Endodermal cell (in vitro differentiated cells): ENCODE data around the gene S1PR2. TPM values are rescaled to one million over a fixed set of nuclear protein-coding genes. Genes with fewer than 3 reads are reported as not detected.
A peak's percentile ranks its signal among the peaks of the same experiment; 100 is the strongest.

Experiments
- DNase-seq: peaks from one replicate; pipeline ENCODE4 v3.0.0-alpha.2; 2017
- H3K27ac ChIP-seq: 2 replicates; pipeline ENCODE4 v1.5.1; 2013; ENCODE audit warnings: mild to moderate bottlenecking, low read depth, low read length, moderate library complexity
- H3K27me3 ChIP-seq: 2 replicates; pipeline ENCODE4 v1.6.1; 2013; ENCODE audit warnings: mild to moderate bottlenecking, low read length, moderate library complexity; ENCODE audit not compliant: insufficient read depth, control insufficient read depth, poor library complexity, severe bottlenecking
- H3K36me3 ChIP-seq: 2 replicates; pipeline ENCODE4 v1.7.0; 2013; ENCODE audit warnings: mild to moderate bottlenecking, low read length, moderate library complexity; ENCODE audit not compliant: control insufficient read depth, insufficient read depth
- H3K4me1 ChIP-seq: one replicate; pipeline ENCODE4 v1.7.0; 2013; ENCODE audit warnings: low read length; ENCODE audit not compliant: control insufficient read depth, insufficient read depth
- H3K4me3 ChIP-seq: 2 replicates; pipeline ENCODE4 v1.5.1; 2013; ENCODE audit warnings: mild to moderate bottlenecking, low read length, moderate library complexity
- H3K9ac ChIP-seq: 2 replicates; pipeline ENCODE4 v1.6.1; 2013; ENCODE audit warnings: mild to moderate bottlenecking, low read length, moderate library complexity; ENCODE audit not compliant: poor library complexity, severe bottlenecking; ENCODE audit errors: extremely low read depth
- H3K9me3 ChIP-seq: 2 replicates; pipeline ENCODE4 v1.6.1; 2013; ENCODE audit warnings: mild to moderate bottlenecking, low read length, moderate library complexity; ENCODE audit not compliant: control insufficient read depth
- H3K27ac Mint-ChIP-seq: 2 replicates; pipeline ENCODE4 v1.8.0; 2020; ENCODE audit warnings: mixed read lengths
- H3K27me3 Mint-ChIP-seq: 2 replicates; pipeline ENCODE4 v1.8.0; 2021; ENCODE audit warnings: mild to moderate bottlenecking, mixed read lengths; ENCODE audit not compliant: insufficient read depth
- H3K36me3 Mint-ChIP-seq: 2 replicates; pipeline ENCODE4 v1.8.0; 2020; ENCODE audit warnings: low read depth, mixed read lengths
- H3K4me1 Mint-ChIP-seq: 2 replicates; pipeline ENCODE4 v1.8.0; 2020; ENCODE audit warnings: mixed read lengths
- H3K4me3 Mint-ChIP-seq: 2 replicates; pipeline ENCODE4 v1.8.0; 2020; ENCODE audit warnings: mild to moderate bottlenecking, moderate library complexity, mixed read lengths
- H3K9me3 Mint-ChIP-seq: 2 replicates; pipeline ENCODE4 v1.8.0; 2020; ENCODE audit warnings: mild to moderate bottlenecking, mixed read lengths
- WGBS, 2 experiments: methylation state at CpG; one replicate each; pipeline versions ENCODE4 v1.1.5 to v1.1.7; 2013; ENCODE audit warnings: missing lambda C conversion rate in 2 of 2, mixed read lengths in 1 of 2; ENCODE audit not compliant: insufficient coverage in 1 of 2, insufficient read length in 1 of 2; 5-methylcytosine and 5-hydroxymethylcytosine counted together
- long read RNA-seq, 4 experiments: library from polyadenylated mRNA in 2 of 4; library from RNA in 1 of 4; library from capped mRNA in 1 of 4; stranded (forward) in 3 of 4; unstranded in 1 of 4; transcript quantifications; one replicate each; pipeline ENCODE4 v2.0.0, GENCODE V29; 2020 to 2021; ENCODE audit warnings: inconsistent platforms in 1 of 4
- polyA plus RNA-seq, 2 experiments: library from polyadenylated mRNA; stranded (reverse); fragments of 50-300 nt; gene quantifications; one replicate each; pipeline ENCODE4 v1.2.3, GENCODE V29; 2013
- total RNA-seq, 2 donors: library from RNA; stranded (reverse); fragmentation: NEBNext Ultra II Directional in 1 of 2; extraction: Animal tissue kit (Norgen Biotek cat#: 25700) in 1 of 2; gene quantifications; 2 replicates in 1 of 2; 3 replicates in 1 of 2; pipeline ENCODE4 v1.2.1, GENCODE V29; 2021
- TF ChIP-seq, protein P1 (sequence below): fragments of 200-600 bp; sonication (generic); conservative IDR thresholded peaks from 2 replicates; pipeline ENCODE4 v1.5.0; 2021; ENCODE audit warnings: antibody characterized with exemption, mild to moderate bottlenecking

The S1PR2 gene, protein sequence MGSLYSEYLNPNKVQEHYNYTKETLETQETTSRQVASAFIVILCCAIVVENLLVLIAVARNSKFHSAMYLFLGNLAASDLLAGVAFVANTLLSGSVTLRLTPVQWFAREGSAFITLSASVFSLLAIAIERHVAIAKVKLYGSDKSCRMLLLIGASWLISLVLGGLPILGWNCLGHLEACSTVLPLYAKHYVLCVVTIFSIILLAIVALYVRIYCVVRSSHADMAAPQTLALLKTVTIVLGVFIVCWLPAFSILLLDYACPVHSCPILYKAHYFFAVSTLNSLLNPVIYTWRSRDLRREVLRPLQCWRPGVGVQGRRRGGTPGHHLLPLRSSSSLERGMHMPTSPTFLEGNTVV
- total RNA-seq: 10 to 100 TPM; 11.0 to 16.4 TPM
- polyA plus RNA-seq (2013, experiment 1 of 2): 7.6 TPM
- 8.8 TPM for polyA plus RNA-seq (2013, experiment 2 of 2)
- long read RNA-seq, experiment 1: 0 reads
- long read RNA-seq, experiment 2, partial matches to known transcripts: 0 of 4 reads
- long read RNA-seq, experiment 2, other reads (novel, unspliced or antisense): 4 of 4 reads
- long read RNA-seq, experiment 3, partial matches to known transcripts: 0 of 1 reads
- long read RNA-seq, experiment 3, other reads (novel, unspliced or antisense): 1 of 1 reads
- long read RNA-seq, experiment 4: 0 reads

DNA sequence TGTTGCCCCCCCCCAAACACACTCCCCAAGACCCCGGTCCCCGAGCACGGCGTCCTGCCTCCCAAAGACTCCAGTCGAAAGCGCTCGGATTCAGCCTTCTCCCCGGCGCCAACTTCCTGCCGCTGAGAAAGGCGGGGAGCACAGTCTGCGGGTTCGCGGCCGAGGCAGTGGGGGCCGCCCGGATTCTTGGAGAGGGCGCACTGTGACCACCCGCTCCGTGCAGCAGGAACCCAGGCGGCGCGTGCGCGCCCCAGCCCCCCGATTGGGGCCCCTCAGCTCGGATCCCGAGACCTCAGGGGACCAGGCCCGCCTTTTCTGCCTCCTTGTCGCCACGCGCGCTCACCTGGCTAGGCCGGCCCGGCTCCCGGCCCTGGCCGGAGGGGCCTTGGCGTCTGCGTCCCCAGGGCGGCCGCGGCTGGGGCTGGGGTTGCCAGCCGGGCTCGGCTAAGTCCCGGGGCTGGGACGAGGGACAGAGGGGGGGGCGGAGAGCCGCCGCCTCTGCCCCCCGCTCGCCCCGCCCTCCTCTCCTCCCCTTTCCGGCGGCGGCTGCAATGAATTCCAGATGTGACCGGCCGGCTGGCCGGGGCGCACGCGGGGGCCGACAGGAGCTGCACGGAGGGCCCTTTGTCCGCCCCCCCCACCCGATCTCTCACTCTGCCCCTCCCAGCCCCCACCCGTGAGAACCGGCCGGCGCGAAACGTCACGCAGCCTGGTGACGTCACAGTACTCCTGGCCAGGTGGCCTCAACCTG lies at the start of gene S1PR2:
S1PR2 (minus strand) TSS at position 471 of the 751 bp plus-strand sequence. CDS start 6,426 bp downstream, outside the sequence.
- no peaks in the 10 kb centered on the region for H3K9me3 ChIP-seq
- Mint-ChIP-seq H3K27me3 (no peaks in the 10 kb centered on the region), H3K27ac (peak within 1 kb of the TSS; percentile 90), H3K4me1 (no peaks in the 10 kb centered on the region), H3K9me3 (no peaks in the 10 kb centered on the region), H3K36me3 (no peaks in the 10 kb centered on the region), H3K4me3 (peak within 1 kb of the TSS; percentile 67)
- peak within 1 kb of the TSS; percentile 76 for H3K27ac ChIP-seq
- peak within 1 kb of the TSS; percentile 85 for H3K4me3 ChIP-seq
- peak; percentile 93 for DNase-seq
- TF ChIP-seq, protein P1, sequence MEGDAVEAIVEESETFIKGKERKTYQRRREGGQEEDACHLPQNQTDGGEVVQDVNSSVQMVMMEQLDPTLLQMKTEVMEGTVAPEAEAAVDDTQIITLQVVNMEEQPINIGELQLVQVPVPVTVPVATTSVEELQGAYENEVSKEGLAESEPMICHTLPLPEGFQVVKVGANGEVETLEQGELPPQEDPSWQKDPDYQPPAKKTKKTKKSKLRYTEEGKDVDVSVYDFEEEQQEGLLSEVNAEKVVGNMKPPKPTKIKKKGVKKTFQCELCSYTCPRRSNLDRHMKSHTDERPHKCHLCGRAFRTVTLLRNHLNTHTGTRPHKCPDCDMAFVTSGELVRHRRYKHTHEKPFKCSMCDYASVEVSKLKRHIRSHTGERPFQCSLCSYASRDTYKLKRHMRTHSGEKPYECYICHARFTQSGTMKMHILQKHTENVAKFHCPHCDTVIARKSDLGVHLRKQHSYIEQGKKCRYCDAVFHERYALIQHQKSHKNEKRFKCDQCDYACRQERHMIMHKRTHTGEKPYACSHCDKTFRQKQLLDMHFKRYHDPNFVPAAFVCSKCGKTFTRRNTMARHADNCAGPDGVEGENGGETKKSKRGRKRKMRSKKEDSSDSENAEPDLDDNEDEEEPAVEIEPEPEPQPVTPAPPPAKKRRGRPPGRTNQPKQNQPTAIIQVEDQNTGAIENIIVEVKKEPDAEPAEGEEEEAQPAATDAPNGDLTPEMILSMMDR: peak; percentile 16
- H3K9ac ChIP-seq: peak within 1 kb of the TSS; percentile 93
- no peaks in the 10 kb centered on the region for H3K27me3 ChIP-seq
- no peaks in the 10 kb centered on the region for H3K4me1 ChIP-seq
- 0 to 1% methylated on average over 22 to 71 of the region's 73 CpGs for WGBS, 2 experiments
- H3K36me3 ChIP-seq: no peaks in the 10 kb centered on the region

DNA sequence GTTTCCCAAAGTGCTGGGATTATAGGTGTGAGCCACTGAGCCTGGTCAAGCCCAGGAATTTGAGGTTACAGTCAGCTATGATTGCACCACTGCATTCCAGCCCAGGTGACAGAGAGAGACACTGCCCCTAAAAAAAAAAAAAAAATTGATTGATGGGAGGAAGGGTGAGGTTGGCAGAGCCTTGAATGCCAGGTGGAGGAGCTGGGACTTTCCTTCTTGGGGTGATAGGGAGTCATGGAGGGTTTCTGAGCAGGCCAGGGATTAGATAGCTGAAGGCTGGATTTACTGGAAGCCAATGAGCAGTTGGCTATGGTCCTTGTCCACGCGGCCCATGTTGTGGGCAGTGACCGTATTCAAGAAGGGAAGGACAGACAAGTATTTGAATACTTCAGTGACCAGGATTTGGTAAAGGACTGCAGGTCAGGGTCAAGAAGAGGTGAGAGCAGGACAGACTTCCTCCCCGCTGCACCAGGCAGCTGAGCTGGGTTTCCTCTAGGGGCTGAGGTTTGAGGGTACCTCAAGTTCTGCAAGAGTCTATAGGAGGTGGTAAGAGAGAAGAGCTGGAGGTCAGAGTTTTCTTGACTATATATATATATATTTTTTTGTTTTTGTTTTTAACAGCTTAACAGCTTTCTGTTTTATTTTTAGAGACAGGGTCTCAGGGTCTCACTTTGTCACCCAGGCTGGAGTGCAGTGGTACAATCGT lies 48.8 kb upstream of the S1PR2 start:
- peaks cover 7% of the 10 kb centered on the region for H3K27me3 Mint-ChIP-seq
- Histone ChIP-seq H3K4me3 (no peak overlapping the region), H3K9me3 (no peaks in the 10 kb centered on the region), H3K27me3 (no peaks in the 10 kb centered on the region), H3K27ac (no peak overlapping the region), H3K36me3 (no peaks in the 10 kb centered on the region), H3K9ac (no peak overlapping the region), H3K4me1 (no peaks in the 10 kb centered on the region)
- no peak for DNase-seq
- H3K27ac Mint-ChIP-seq: no peak overlapping the region
- H3K4me3 Mint-ChIP-seq: no peak overlapping the region
- H3K9me3 Mint-ChIP-seq: no peaks in the 10 kb centered on the region
- no peaks in the 10 kb centered on the region for H3K4me1 Mint-ChIP-seq
- 89 to 97% methylated on average over 3 to 5 of the region's 5 CpGs for WGBS, 2 experiments
- TF ChIP-seq, protein P1: no peak
- no peaks in the 10 kb centered on the region for H3K36me3 Mint-ChIP-seq

DNA sequence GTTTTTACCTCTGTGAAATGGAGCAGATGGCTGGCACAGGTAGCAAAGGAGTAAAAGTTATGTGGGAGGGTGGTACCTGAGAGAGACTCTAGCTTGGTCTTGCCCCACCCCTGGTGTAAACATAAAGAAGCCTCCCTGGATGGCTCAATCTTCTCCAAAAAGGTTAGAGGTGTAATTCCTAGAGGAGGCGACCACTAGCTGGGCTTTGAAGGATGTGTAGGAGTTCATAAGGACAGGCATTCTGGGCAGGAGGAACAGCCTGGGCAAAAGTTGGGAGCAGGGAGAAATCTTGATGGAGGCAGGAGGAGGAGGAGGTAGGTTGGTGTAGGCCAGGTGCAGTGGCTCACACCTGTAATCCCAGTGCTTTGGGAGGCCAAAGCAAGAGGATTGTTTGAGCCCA lies 47.8 kb upstream of the S1PR2 start:
- peaks cover 12% of the 10 kb centered on the region for H3K27me3 Mint-ChIP-seq
- H3K4me3 ChIP-seq: no peak overlapping the region
- no peaks in the 10 kb centered on the region for H3K9me3 Mint-ChIP-seq
- no peaks in the 10 kb centered on the region for H3K4me1 Mint-ChIP-seq
- no peak for DNase-seq
- no peaks in the 10 kb centered on the region for H3K4me1 ChIP-seq
- 98% methylated on average over 1 of the region's 1 CpG; no CpG with 5 or more reads in 1 of the 2 experiments for WGBS, 2 experiments
- H3K9me3 ChIP-seq: no peaks in the 10 kb centered on the region
- no peak overlapping the region for H3K9ac ChIP-seq
- no peaks in the 10 kb centered on the region for H3K36me3 Mint-ChIP-seq
- no peak overlapping the region for H3K27ac Mint-ChIP-seq
- TF ChIP-seq, protein P1: no peak
- H3K36me3 ChIP-seq: no peaks in the 10 kb centered on the region
- no peak overlapping the region for H3K4me3 Mint-ChIP-seq
- H3K27ac ChIP-seq: no peak overlapping the region
- no peaks in the 10 kb centered on the region for H3K27me3 ChIP-seq
